ENCODE measurements around the gene SVBP. TPM values are rescaled to one million over a fixed set of nuclear protein-coding genes. Genes with fewer than 3 reads are reported as not detected.
"Not testable (repeated sequence)": the region's sequence is repeated elsewhere in the genome, so short reads cannot be mapped to it uniquely, and the experiment has no call there.

The SVBP gene
- total RNA-seq, 1 donor from 2014 or later: 47.5 TPM

GRCh38 chr1:42821690-42822089, 4.5 kb upstream of the SVBP start:
- TF ChIP-seq, protein P1, sequence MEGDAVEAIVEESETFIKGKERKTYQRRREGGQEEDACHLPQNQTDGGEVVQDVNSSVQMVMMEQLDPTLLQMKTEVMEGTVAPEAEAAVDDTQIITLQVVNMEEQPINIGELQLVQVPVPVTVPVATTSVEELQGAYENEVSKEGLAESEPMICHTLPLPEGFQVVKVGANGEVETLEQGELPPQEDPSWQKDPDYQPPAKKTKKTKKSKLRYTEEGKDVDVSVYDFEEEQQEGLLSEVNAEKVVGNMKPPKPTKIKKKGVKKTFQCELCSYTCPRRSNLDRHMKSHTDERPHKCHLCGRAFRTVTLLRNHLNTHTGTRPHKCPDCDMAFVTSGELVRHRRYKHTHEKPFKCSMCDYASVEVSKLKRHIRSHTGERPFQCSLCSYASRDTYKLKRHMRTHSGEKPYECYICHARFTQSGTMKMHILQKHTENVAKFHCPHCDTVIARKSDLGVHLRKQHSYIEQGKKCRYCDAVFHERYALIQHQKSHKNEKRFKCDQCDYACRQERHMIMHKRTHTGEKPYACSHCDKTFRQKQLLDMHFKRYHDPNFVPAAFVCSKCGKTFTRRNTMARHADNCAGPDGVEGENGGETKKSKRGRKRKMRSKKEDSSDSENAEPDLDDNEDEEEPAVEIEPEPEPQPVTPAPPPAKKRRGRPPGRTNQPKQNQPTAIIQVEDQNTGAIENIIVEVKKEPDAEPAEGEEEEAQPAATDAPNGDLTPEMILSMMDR (conservative IDR thresholded peaks at IDR 0.05; ENCODE audit: low read depth, low read length): no peak
- no peak for DNase-seq (ENCODE audit: low read depth)
- no peak overlapping the region for H3K4me3 ChIP-seq (ENCODE audit: low read depth, low read length)

DNA sequence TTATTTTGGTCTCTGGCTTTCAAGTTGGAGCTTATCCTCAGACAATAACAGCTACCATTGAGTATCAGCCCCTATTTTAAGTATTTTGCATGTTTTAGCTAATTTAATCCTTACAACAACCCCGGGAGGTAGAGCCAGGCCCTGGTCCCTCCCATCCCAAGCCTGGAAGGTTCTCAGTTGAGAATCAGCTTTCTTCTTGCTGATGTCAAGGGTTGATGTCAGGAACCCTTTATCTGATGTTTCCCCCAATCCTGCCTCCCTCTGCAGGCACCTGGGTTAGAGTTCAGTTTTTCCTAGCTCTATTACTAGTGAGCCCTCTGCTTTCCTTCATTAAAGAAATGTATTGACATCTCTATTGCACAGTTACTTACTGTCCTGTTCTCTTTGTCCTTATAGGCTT, 3.6 kb upstream of the SVBP start:
- no peak overlapping the region for H3K4me3 ChIP-seq (ENCODE audit: low read depth, low read length)
- TF ChIP-seq, protein P1 (conservative IDR thresholded peaks at IDR 0.05; ENCODE audit: low read depth, low read length): no peak
- DNase-seq (ENCODE audit: low read depth): no peak

GRCh38 chr1:42817976-42818375, 779 bp upstream of the SVBP start:
- no peak for DNase-seq (ENCODE audit: low read depth)
- H3K4me3 ChIP-seq (ENCODE audit: low read depth, low read length): peak overlapping the region; percentile 74
- TF ChIP-seq, protein P1 (conservative IDR thresholded peaks at IDR 0.05; ENCODE audit: low read depth, low read length): no peak

DNA sequence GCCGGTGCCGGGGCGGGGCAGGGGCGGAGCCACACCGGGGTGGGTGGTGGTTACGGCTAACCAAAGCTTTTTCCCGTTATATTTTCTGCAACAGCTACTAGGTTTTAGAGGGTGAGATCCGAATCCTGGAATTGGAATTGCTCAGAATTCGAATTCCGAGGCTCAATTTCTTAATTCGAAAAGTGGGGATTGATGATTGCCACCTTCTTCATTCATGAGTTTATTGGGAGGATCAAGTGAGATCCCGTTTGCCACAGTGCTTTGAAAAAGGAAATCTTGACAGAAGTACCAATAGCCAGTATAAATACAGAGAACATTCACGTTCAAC, 207 bp upstream of the SVBP start:
- TF ChIP-seq, protein P1 (conservative IDR thresholded peaks at IDR 0.05; ENCODE audit: low read depth, low read length): no peak
- DNase-seq (ENCODE audit: low read depth): no peak
- peak overlapping the region; percentile 74 for H3K4me3 ChIP-seq (ENCODE audit: low read depth, low read length)

- peak overlapping the region; percentile 74 for H3K4me3 ChIP-seq (ENCODE audit: low read depth, low read length)
- TF ChIP-seq, protein P1 (conservative IDR thresholded peaks at IDR 0.05; ENCODE audit: low read depth, low read length): no peak
- DNase-seq (ENCODE audit: low read depth): no peak
Measured at GRCh38 chr1:42815941-42816584, 1.1 kb downstream of the SVBP start.

- H3K4me3 ChIP-seq (ENCODE audit: low read depth, low read length); DNase-seq (ENCODE audit: low read depth): not testable (repeated sequence)
Measured at GRCh38 chr1:42814815-42815214, 2.4 kb downstream of the SVBP start.

GRCh38 chr1:42807056-42807668, 10.0 kb downstream of the SVBP start:
- no peak overlapping the region for H3K4me3 ChIP-seq (ENCODE audit: low read depth, low read length)
- TF ChIP-seq, protein P1 (conservative IDR thresholded peaks at IDR 0.05; ENCODE audit: low read depth, low read length): no peak
- DNase-seq (ENCODE audit: low read depth): no peak
